Suppressor macrophage (primary cell): Measurements from ENCODE around the gene OR51S1.
"Not testable (repeated sequence)": the region's sequence is repeated elsewhere in the genome, so short reads cannot be mapped to it uniquely, and the experiment has no call there.

Experiments used
- DNase-seq, 4 experiments: peaks; one replicate each; pipeline ENCODE4 v3.0.0-alpha.2; 2020 to 2022
- total RNA-seq, 17 experiments: gene quantifications; one replicate each; lab custom pipeline; 2026; ENCODE audit warnings: mixed read lengths in 6 of 17, inconsistent platforms in 3 of 17; lab: John Stamatoyannopoulos, UW

OR51S1 gene
- total RNA-seq: 0 to 0.44 (median 0) reads per million in 17 experiments

DNA sequence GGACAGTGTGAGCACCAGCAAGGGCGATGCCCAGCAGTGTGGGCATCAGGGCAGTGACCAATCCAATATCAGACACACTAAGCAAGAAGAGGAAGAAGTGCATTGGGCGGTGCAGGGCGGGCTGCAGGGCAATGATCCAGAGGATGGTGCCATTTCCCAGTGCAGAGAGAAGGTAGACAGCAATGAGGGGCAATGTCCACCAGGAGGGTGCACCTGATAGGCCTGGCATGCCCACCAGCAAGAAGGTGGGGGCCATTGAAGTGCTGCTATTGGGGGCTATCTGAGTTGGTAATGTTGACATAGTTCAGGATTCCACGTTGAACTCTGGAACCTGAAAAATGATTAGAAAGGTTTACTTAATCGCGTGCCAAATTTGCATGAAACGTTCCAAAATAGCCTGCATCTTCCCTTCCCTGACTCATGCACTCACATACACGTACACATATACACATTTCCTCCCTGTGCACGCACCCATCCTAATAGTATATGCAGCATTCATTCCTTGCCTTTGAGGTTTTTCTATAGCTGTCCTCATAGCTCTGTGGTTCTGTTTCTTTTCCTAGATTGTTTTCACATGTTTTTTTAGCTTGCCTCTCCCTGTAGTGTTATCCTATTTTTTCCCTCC, at the start of gene OR51S1:
OR51S1 (minus strand) TSS at position 301 of the 625 bp plus-strand sequence; CDS start at position 301, 0 bp downstream.
- no peak for DNase-seq

- no peak for DNase-seq
Measured at GRCh38 chr11:4891996-4892640, 43.1 kb upstream of the OR51S1 start.

GRCh38 chr11:4890279-4890678, 41.3 kb upstream of the OR51S1 start:
- DNase-seq: no peak

DNA sequence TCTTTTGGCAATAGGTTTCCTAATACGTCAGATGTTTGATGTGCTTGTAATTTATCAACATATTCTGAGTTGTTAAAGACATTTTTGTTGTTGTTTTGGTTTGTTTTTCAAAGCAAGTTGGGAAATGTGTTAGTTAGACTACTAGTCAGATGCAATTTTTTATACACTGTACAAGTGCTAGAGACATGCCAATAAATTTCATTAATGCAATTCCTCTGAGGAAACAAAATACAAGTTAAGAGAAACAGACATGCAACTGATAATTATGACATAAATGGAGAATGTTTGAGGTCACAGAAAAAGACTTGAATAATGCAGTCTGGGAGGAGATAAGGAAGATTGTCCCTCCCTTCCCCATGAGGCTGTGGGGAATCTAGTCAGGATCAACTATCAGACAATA, 38.6 kb upstream of the OR51S1 start:
- no peak for DNase-seq

DNA sequence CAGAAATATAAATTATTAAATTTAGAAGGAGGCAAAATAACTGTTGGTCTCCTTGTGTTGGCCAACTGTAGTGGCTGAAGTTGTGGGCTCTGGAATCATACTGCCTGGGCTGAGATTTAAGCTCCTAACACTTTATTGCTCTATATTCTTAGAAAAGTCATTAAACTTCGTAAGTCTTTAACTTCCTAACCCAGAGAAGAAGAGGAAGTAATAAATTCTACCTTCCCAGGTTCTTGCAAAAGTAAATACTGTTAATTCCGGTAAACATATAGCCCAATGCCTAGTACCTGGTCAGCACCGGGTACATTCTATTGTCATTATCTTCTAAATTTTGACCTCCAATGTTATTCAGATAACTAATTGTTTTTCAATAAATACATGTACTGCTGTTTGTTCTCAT, 37.2 kb upstream of the OR51S1 start:
- no peak for DNase-seq

DNA sequence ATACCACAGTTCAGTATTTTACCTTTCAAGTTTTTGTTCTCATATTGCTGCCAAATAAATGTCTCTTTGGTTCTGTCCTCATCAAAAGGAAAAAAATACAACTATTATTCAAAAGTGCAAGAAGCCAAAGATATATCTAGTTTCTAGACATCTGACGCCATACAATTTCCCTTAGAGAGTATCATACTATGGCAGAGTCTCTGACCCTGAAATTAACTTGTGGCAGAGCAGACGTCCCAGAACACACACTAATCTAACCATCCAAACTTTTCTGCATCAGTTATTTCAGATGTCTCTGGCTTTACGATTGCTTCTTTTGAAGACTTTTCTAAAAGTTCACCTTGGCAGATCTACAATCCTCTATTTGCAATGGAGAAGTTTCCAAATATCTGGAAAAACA, 35.4 kb upstream of the OR51S1 start:
- DNase-seq: no peak

DNA sequence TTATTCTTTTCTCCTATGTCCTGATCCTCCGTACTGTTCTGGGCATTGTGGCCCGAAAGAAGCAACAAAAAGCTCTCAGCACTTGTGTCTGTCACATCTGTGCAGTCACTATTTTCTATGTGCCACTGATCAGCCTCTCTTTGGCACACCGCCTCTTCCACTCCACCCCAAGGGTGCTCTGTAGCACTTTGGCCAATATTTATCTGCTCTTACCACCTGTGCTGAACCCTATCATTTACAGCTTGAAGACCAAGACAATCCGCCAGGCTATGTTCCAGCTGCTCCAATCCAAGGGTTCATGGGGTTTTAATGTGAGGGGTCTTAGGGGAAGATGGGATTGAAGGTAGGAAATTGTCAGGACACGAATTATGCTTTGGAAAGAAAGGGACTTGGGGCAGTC, 33.5 kb upstream of the OR51S1 start:
- DNase-seq: no peak

DNA sequence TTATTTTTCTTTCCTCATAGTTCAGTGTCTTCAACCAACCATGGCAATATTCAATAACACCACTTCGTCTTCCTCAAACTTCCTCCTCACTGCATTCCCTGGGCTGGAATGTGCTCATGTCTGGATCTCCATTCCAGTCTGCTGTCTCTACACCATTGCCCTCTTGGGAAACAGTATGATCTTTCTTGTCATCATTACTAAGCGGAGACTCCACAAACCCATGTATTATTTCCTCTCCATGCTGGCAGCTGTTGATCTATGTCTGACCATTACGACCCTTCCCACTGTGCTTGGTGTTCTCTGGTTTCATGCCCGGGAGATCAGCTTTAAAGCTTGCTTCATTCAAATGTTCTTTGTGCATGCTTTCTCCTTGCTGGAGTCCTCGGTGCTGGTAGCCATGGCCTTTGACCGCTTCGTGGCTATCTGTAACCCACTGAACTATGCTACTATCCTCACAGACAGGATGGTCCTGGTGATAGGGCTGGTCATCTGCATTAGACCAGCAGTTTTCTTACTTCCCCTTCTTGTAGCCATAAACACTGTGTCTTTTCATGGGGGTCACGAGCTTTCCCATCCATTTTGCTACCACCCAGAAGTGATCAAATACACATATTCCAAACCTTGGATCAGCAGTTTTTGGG, 33.0 kb upstream of the OR51S1 start, which contains the start of gene OR51T1:
OR51T1 (plus strand) TSS at position 41 of the 641 bp plus-strand sequence; CDS start at position 41, 0 bp downstream.
- no peak for DNase-seq

DNA sequence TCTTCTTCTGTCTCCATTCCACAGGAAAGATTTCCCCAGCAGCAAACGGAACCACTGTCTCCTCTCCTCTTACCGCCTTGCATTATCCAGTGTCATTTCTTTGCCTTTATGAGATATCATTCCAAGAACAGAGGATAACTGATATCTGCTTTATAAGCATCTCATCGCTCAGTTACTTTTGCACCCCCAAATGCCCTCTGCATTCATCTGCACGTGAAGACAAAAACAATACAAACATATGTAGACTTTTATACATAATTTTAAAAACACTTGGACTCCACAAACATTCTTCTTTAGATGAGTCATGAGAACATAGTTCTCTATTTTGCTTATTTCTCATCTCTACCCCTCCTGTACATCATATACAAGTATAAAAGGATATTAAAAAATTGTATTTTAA, 32.2 kb upstream of the OR51S1 start:
- DNase-seq: no peak

GRCh38 chr11:4865855-4866254, 16.8 kb upstream of the OR51S1 start:
- DNase-seq: no peak

GRCh38 chr11:4863876-4864275, 14.9 kb upstream of the OR51S1 start:
- DNase-seq: no peak

DNA sequence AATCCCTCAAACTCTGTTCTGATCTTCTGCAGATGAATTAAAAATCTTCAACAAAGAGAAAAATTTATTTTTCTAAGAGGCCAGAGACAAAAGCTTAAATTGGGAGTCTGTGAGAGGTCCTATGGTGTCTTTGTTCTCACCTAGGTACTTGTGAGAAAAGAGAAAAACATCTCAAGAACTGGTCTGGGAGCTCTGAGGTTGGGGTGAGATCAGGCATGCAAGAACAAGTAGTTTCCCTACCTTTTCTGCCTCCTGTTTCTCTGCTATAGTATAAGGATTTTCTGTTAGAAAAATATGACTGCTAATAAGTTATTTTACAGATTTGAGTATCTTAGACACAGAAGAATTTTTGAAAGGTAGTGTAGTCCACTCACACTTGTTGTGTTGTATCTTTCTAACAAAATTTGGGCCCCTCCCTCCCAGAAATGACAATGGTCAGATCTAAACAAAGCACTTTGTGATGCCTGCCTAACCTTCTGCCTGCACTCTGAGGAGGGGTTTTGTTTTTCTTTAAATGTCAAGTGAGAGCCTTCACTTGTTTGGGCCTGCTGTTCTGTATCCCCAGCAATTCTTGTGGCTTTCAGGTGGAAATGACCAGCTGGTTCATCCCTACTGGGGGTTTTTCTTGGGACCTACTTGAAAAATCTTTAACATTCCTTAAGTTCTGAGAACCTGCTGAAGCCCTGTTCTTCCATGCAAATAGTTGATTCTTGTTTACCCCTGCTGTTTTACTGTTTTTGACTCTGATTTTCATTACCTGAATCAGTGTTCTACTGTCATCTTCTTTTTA, 13.6 kb upstream of the OR51S1 start:
- no peak for DNase-seq

GRCh38 chr11:4854286-4854685, 5.3 kb upstream of the OR51S1 start:
- not testable (repeated sequence) for DNase-seq

DNA sequence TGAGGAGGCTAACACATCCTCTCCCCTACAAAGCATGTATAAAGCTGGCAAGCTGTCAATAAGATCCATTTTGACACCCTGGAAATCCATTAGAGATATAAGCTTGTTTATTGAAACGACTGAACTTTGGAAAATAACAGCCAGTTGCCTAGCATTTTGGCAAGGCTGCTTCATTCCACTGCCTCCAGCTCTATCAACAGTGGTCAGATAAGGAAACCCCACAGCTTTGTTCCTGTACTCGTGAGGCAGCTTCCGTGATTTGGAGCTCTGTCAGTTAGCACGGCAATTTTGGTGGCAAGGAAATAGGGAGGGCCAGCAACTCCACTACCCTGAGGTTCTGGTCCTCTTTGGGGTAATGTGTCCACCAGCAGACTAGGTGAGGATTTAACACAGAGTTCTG, 2.0 kb upstream of the OR51S1 start:
- DNase-seq: no peak

DNA sequence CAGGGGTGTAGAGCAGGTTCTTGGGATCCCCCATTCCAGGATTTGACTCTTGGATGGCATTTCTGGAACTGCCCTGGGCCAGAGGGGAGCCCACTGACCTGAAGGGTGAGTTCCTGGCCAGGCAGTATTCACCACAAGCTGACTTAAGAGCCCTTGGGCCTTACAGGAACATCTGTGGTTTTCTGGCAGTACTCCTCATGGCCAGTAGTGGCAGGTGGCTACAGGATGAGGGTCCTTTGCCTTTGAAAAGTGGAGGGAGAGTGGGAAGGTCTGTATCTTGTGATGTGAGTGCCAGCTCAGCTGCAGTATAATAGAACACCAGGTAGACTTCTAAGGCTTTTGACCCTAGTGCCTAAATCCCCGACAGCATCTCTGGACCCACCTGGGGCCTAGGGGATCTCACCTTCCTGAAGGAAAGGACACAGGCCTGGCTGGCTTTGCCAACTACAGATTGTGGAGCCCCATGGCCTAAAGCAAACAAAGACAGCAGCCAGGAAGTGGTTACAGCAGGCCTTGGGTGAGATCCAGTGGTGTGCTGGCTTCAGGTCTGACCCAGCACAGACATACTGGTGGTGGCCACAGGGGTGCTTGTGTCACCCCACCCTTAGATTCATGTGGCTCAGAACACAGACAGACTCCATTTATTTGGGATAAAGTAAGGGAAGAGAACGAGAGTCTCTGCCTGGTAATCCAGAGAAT, 9.0 kb downstream of the OR51S1 start:
- no peak for DNase-seq

DNA sequence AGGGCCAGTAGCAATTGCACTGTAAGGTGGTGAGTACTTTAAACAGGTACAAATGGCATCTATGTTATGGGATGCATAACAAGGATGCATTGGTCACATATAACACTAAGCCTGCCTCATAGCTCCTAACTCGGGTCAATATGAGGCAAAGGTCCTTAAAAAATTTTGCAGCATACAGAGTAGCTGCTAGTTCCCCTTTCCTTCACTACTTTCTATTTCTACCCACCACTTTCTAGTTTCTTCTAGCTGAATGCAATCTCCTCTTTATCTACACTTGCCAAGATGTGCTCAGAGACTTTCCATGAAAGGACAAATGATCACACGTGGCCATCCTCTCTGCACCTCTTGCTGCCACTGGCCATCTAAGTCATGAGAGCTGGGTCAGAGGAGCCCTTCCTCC, 18.1 kb downstream of the OR51S1 start:
- no peak for DNase-seq

DNA sequence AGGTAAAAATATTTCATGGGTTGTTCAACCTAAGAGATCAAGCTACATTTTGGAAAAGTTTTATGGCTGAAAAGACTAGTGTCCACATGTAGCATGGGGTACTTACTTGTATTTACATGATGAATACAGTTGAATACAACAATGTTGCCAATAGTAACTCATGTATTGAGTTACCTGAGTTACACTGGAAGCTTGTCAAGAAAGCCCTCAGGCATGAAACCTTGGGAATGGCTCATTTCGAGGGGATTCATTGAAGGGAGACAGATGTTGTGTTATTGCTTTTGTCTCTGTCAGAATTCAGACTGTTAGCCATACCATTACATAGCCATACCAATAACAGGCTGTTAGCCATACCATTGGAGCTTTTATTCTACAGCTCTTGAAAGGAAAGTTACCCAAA, 18.7 kb downstream of the OR51S1 start:
- DNase-seq: no peak

DNA sequence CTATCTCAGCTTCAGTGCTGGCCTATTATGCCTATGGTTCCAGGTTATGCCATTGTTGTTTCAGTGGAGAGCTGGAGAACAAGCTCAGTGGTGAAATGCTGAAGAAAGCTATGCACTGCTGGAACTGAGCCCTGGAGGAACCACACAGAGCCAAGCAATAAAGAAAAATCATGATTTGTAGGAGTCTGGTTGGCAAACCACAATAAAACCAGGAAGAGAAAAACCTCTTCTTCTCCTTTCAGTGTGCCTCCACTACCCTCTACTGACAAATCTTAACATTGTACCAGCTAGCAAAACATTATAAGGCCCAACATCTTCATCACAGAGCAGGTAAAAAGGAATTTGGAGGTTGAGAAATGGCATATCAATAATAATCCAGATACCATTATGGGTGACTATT, 22.6 kb downstream of the OR51S1 start:
- DNase-seq: peak in 1 of 4 experiments; percentile 1

GRCh38 chr11:4825132-4825531, 23.9 kb downstream of the OR51S1 start:
- no peak for DNase-seq

DNA sequence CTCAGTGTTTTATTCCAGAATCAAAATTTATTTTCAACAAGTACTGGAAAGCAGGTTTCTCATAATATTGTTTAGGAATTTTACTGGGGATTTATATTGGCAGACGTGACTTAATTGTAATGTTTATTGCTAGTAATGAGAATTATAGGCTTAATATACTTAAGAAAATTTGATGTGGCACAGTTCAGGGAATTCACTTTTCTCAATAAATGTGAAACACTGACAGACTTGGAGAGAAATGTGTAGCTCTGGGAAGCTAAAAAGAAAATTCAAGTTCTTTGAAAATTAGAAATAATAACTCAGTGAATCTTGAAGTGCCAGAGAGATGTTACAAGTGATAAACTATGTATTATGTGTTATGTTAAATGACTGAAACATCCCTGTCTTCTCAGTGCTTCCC, 28.0 kb downstream of the OR51S1 start, which contains the start of gene OR51F2:
OR51F2 (plus strand) TSS at position 301 of the 400 bp plus-strand sequence. CDS start 101 bp downstream, outside the sequence.
- no peak for DNase-seq

DNA sequence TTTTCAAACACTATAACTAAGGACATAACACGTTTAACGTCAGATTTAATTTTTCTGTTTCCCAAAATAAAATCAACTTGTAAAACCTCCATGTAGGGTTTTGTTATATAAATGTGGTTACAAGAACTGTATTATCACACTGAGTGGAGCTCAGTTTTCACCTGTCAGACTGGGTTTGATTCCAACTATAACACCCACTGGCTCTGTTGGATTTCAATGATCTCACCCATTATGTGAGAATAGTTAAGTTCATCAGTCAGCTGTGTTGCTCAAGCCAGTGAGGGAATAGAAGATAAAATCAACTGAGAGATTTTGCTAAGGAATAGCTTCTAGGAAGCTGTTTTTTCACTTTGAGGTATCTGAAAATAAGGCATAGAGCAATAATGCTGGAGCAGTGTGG, 39.8 kb downstream of the OR51S1 start:
- no peak for DNase-seq

DNA sequence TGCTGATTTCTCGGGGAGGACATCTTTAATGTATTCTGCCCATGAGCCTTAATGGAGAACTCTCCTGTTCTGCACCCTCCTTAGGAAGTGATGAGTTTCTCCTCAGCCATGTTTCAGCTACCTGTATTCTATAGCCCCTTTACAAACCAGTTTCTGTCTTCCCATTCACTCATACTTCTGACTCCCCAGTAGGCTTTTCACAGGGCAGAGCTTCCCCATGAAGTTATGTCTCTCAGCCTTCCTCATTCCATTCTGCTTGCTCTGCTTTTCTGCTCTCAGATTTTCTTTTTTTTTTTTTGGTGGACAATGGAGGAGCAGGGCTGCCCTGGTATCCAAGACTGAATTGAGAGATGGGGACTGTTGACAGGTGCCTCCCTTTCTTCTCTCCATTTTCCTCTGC, 40.5 kb downstream of the OR51S1 start:
- DNase-seq: no peak
